Lower leg skin (tissue), 3 donors: ENCODE data around the gene LOXHD1.

ENCODE experiments used
- CTCF ChIP-seq, 3 donors: fragments of 450-650 bp; IDR thresholded peaks; one replicate each; pipeline ENCODE4 v1.5.1; 2016; ENCODE audit warnings: antibody characterized with exemption in 3 of 3, mild to moderate bottlenecking in 3 of 3, moderate library complexity in 2 of 3
- POLR2A ChIP-seq, 2 donors: fragments of 450-650 bp; IDR thresholded peaks; one replicate each; pipeline ENCODE4 v1.6.1; 2016 to 2017; ENCODE audit warnings: antibody characterized with exemption in 2 of 2, mild to moderate bottlenecking in 1 of 2, moderate library complexity in 1 of 2

DNA sequence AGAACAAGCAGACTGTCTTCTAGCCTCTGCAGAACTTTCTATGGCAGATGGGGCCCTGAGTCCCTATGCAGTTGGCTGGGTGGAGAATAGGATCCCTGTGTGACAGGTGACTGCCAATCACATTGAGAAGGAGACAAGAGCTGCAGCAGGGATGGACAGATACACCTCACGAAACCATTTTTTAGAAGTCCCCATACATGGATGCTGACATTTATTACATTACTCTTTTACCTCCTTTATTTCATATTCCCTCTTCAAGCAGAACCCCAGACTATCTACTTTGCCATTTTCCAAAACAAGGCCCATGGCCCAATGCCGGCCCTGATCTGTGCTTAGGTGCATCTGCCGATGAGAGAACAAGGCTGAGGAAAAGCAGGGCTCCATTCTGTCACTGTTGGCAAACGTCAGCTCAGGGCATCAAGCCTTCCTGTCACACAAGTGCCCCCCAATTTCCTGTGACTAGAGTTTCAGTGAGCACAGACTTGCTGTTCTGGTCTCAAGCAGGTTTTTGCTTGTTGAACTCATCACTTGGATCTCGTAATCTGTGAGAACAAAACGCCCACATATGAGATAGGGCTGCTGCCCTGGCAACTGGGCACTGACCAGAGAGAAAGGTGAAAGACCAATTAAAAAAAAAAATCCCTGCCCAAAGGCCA lies 35.8 kb downstream of the LOXHD1 start:
- TF ChIP-seq POLR2A (IDR thresholded peaks at IDR 0.05) = no peak
- TF ChIP-seq CTCF (IDR thresholded peaks at IDR 0.05) = no peak
